ENCODE results near the gene CDH4. TPM values are rescaled to one million over a fixed set of nuclear protein-coding genes. Genes with fewer than 3 reads are reported as not detected.

Gene CDH4
- total RNA-seq, 1 experiment from 2014 or later, result not detected

DNA sequence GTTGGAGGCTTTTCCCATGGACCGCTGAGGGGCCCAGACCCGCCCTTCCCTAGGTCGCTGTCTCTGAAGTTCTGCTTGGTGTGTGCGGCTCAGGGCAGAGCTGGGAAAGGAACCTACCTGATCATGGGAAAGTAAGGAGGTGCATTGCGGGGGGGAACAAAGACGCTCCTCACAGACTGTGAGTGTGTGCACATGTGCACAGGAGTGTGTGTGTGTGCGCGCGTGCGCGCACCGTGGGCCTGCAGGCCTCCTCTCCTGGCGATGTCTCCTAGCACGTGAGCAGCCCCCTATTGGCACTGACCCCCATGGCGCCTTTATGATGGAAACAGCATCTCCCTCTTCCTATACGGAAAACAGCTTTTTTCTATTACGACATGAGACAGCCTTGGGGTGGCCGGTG, 589.5 kb downstream of the CDH4 start:
- Histone ChIP-seq H3K27ac (ENCODE audit: low read length) (no peak overlapping the region), H3K4me1 (ENCODE audit: control insufficient read depth, insufficient read depth, low read length) (no peaks in the 10 kb centered on the region), H3K4me3 (ENCODE audit: low read depth in 2 of 2, low read length in 2 of 2) (no peak overlapping the region), H3K9me3 (ENCODE audit: control insufficient read depth, insufficient read depth, low read depth, low read length) (no peaks in the 10 kb centered on the region), H3K27me3 (ENCODE audit: control insufficient read depth, insufficient read depth, low read length) (peaks cover 4% of the 10 kb centered on the region; the same call in 1 of the 2 replicates), H3K36me3 (ENCODE audit: control insufficient read depth, insufficient read depth, low read length) (no peaks in the 10 kb centered on the region)
- TF ChIP-seq SIN3A (IDR thresholded peaks at IDR 0.05; ENCODE audit: borderline replicate concordance, insufficient read depth, low read depth, low read length) (no peak), POLR2AphosphoS5 (IDR thresholded peaks at IDR 0.05; ENCODE audit: low read depth, low read length) (no peak), TCF7L2 (IDR thresholded peaks at IDR 0.05; ENCODE audit: low read depth, low read length) (no peak)
- TF ChIP-seq, protein P1, sequence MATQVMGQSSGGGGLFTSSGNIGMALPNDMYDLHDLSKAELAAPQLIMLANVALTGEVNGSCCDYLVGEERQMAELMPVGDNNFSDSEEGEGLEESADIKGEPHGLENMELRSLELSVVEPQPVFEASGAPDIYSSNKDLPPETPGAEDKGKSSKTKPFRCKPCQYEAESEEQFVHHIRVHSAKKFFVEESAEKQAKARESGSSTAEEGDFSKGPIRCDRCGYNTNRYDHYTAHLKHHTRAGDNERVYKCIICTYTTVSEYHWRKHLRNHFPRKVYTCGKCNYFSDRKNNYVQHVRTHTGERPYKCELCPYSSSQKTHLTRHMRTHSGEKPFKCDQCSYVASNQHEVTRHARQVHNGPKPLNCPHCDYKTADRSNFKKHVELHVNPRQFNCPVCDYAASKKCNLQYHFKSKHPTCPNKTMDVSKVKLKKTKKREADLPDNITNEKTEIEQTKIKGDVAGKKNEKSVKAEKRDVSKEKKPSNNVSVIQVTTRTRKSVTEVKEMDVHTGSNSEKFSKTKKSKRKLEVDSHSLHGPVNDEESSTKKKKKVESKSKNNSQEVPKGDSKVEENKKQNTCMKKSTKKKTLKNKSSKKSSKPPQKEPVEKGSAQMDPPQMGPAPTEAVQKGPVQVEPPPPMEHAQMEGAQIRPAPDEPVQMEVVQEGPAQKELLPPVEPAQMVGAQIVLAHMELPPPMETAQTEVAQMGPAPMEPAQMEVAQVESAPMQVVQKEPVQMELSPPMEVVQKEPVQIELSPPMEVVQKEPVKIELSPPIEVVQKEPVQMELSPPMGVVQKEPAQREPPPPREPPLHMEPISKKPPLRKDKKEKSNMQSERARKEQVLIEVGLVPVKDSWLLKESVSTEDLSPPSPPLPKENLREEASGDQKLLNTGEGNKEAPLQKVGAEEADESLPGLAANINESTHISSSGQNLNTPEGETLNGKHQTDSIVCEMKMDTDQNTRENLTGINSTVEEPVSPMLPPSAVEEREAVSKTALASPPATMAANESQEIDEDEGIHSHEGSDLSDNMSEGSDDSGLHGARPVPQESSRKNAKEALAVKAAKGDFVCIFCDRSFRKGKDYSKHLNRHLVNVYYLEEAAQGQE (IDR thresholded peaks at IDR 0.05; ENCODE audit: insufficient read depth in 1 of 2, low read depth in 2 of 2, low read length in 1 of 2), result no peak
- TF ChIP-seq, protein P2, sequence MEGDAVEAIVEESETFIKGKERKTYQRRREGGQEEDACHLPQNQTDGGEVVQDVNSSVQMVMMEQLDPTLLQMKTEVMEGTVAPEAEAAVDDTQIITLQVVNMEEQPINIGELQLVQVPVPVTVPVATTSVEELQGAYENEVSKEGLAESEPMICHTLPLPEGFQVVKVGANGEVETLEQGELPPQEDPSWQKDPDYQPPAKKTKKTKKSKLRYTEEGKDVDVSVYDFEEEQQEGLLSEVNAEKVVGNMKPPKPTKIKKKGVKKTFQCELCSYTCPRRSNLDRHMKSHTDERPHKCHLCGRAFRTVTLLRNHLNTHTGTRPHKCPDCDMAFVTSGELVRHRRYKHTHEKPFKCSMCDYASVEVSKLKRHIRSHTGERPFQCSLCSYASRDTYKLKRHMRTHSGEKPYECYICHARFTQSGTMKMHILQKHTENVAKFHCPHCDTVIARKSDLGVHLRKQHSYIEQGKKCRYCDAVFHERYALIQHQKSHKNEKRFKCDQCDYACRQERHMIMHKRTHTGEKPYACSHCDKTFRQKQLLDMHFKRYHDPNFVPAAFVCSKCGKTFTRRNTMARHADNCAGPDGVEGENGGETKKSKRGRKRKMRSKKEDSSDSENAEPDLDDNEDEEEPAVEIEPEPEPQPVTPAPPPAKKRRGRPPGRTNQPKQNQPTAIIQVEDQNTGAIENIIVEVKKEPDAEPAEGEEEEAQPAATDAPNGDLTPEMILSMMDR (IDR thresholded peaks at IDR 0.05), result no peak
- DNase-seq (ENCODE audit: low read depth, low spot score), result no peak
- no peak for ATAC-seq
- intact Hi-C loops (cut with micrococcal nuclease; ENCODE audit: unreplicated experiment) (no loop called here), in situ Hi-C loops (cut with HindIII; ENCODE audit: low pct_unique_long_range_greater_than_20kb, low sequenced_read_pairs) (no loop called here)
- POLR2A ChIA-PET, result no interaction called here
- CTCF ChIA-PET, result no interaction called here
- no TSS peak for BruUV-seq (replicated peaks)

DNA sequence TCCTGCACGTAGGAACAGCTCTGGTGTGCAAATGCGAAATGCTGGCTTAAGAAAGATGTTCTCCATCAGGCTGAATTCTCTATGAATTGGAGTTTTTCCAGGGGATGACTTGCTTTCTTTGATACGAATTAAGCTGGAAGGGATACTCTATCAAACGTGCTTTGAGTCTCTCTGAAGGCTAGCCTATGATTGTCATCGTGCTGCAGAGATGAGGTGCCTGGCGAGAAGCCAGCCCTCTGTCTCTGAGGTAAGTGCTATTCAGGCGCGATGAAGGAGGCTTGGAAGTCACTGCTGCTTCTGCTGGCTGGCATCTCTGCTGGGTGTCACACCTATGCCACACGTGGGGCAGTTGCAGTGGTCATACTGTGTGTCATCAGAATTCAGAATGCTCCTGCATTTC, 589.9 kb downstream of the CDH4 start:
- intact Hi-C loops (cut with micrococcal nuclease; ENCODE audit: unreplicated experiment), result no loop called here
- no peaks in the 10 kb centered on the region for H3K4me1 ChIP-seq (ENCODE audit: control insufficient read depth, insufficient read depth, low read length)
- TF ChIP-seq, protein P2 (IDR thresholded peaks at IDR 0.05), result no peak
- TF ChIP-seq POLR2AphosphoS5 (IDR thresholded peaks at IDR 0.05; ENCODE audit: low read depth, low read length), result no peak
- peaks cover 4% of the 10 kb centered on the region; the same call in 1 of the 2 replicates for H3K27me3 ChIP-seq (ENCODE audit: control insufficient read depth, insufficient read depth, low read length)
- no peaks in the 10 kb centered on the region for H3K36me3 ChIP-seq (ENCODE audit: control insufficient read depth, insufficient read depth, low read length)
- ATAC-seq (no peak), DNase-seq (ENCODE audit: low read depth, low spot score) (no peak)
- H3K4me3 ChIP-seq (ENCODE audit: low read depth in 2 of 2, low read length in 2 of 2), result no peak overlapping the region
- H3K27ac ChIP-seq (ENCODE audit: low read length), result no peak overlapping the region
- no TSS peak for BruUV-seq (replicated peaks)
- in situ Hi-C loops (cut with HindIII; ENCODE audit: low pct_unique_long_range_greater_than_20kb, low sequenced_read_pairs), result no loop called here
- H3K9me3 ChIP-seq (ENCODE audit: control insufficient read depth, insufficient read depth, low read depth, low read length), result no peaks in the 10 kb centered on the region
- ChIA-PET CTCF (no interaction called here), POLR2A (no interaction called here)

DNA sequence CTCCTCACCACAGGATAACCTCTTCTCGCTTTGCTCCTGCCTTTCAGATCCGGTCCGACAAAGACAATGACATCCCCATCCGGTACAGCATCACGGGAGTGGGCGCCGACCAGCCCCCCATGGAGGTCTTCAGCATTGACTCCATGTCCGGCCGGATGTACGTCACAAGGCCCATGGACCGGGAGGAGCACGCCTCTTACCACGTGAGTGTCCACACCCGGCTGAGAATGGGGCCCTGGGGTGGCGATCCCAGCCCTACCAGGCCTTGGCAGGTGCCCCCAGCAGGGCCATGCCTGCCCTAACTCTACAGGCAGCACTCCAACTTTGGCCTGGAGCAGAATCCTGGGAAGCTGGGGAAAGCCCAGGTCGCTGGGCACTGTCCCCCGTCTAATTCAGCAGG, 592.6 kb downstream of the CDH4 start:
- Histone ChIP-seq H3K9me3 (ENCODE audit: control insufficient read depth, insufficient read depth, low read depth, low read length) (no peaks in the 10 kb centered on the region), H3K4me1 (ENCODE audit: control insufficient read depth, insufficient read depth, low read length) (no peaks in the 10 kb centered on the region), H3K4me3 (ENCODE audit: low read depth in 2 of 2, low read length in 2 of 2) (no peak overlapping the region), H3K27ac (ENCODE audit: low read length) (no peak overlapping the region), H3K36me3 (ENCODE audit: control insufficient read depth, insufficient read depth, low read length) (no peaks in the 10 kb centered on the region), H3K27me3 (ENCODE audit: control insufficient read depth, insufficient read depth, low read length) (peaks cover 4% of the 10 kb centered on the region; the same call in 1 of the 2 replicates)
- POLR2A ChIA-PET, result no interaction called here
- TF ChIP-seq, protein P1 (IDR thresholded peaks at IDR 0.05; ENCODE audit: insufficient read depth in 1 of 2, low read depth in 2 of 2, low read length in 1 of 2), result no peak
- intact Hi-C loops (cut with micrococcal nuclease; ENCODE audit: unreplicated experiment), result no loop called here
- ATAC-seq (no peak), DNase-seq (ENCODE audit: low read depth, low spot score) (no peak)
- in situ Hi-C loops (cut with HindIII; ENCODE audit: low pct_unique_long_range_greater_than_20kb, low sequenced_read_pairs), result no loop called here
- no TSS peak for BruUV-seq (replicated peaks)
- CTCF ChIA-PET, result no interaction called here
